K562 (cell line): Measurements from ENCODE around the gene MEST.

ENCODE experiments used
- FOS ChIP-seq: IDR thresholded peaks from 3 replicates; pipeline ENCODE4 v1.6.1; 2011; ENCODE audit not compliant: insufficient read length; ENCODE audit errors: extremely low read depth
- HDAC6 ChIP-seq: IDR thresholded peaks from 2 replicates; pipeline ENCODE4 v1.6.1; 2012; ENCODE audit warnings: low read depth, mild to moderate bottlenecking, control low read depth, inconsistent platforms, low read length, moderate library complexity
- SP1 ChIP-seq: sonication (generic); formaldehyde crosslinking; IDR thresholded peaks from 2 replicates; pipeline ENCODE4 v1.8.1; 2022; ENCODE audit warnings: mild to moderate bottlenecking, missing genetic modification reagents
- ZNF121 ChIP-seq: sonication (generic); formaldehyde crosslinking; conservative IDR thresholded peaks from 2 replicates; pipeline ENCODE4 v1.8.0; 2022; ENCODE audit warnings: missing genetic modification reagents

- no peak for TF ChIP-seq HDAC6
- TF ChIP-seq ZNF121, result no peak
- TF ChIP-seq SP1, result no peak
- no peak for TF ChIP-seq FOS
These were observed 23.6 kb downstream of the MEST start for GRCh38 chr7:130515315-130516040.
